Neuron (in vitro differentiated cells): ENCODE data around the gene FAM131A.

ENCODE experiments used
- H2AFZ ChIP-seq: one replicate; pipeline ENCODE4 v1.6.1; 2013; ENCODE audit warnings: low read depth, mild to moderate bottlenecking, inconsistent platforms, low read length, moderate library complexity
- H3K27me3 ChIP-seq: one replicate; pipeline ENCODE4 v1.6.1; 2013; ENCODE audit warnings: low read length; ENCODE audit not compliant: insufficient read depth
- H3K36me3 ChIP-seq: one replicate; pipeline ENCODE4 v1.6.1; 2013; ENCODE audit warnings: low read length; ENCODE audit not compliant: insufficient read depth
- H3K4me1 ChIP-seq: one replicate; pipeline ENCODE4 v1.6.1; 2013; ENCODE audit warnings: low read length; ENCODE audit not compliant: insufficient read depth
- H3K4me3 ChIP-seq: 2 replicates; pipeline ENCODE4 v1.5.1; 2013; ENCODE audit warnings: mild to moderate bottlenecking, low read length, moderate library complexity
- H3K9me3 ChIP-seq: one replicate; pipeline ENCODE4 v1.6.1; 2013; ENCODE audit warnings: low read length

FAM131A gene

DNA sequence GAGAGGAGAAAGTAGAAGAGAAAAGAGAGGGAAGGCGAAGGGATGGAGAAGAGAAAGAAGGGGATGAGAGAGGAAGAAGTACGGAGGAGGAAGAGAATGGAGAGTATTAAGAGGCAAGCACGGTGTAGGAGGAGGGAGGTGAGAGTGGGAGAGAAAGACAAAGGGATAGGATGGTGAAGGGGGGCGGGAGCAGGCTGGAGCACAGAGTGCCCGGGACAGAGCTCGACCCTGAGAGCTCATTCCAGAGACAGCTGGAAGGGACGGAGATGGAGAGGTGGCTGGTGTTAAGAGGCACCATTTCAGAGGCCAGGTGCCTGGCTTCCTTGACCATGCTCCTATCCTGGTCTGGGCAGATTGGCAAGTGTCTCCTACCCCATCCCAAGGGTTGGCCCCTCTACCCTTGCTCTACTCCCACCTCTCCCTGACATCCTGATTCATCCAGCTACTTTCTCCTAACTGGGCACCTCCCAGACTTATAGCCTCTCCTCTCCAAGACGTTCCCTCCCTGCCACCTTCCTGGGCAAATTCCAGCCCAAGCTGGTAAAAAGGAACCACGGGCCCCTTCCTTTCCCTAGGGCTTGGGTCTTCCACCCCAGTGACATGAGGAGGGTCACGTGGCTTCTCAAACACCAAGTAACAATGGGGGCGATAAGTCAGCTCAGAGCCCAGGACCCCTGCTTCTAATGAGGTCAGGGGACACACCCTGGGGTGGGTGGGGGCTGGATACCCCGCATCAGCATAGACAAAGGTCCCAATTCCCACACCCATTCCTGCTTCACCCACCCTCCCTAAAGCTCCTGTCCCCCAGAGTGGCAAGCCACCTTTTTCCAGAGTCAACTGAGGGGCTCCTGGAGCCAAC is 22.9 kb downstream of the FAM131A start:
- no peak overlapping the region for H2AFZ ChIP-seq
- H3K36me3 ChIP-seq = peaks cover 35% of the 10 kb centered on the region
- H3K27me3 ChIP-seq = no peaks in the 10 kb centered on the region
- H3K4me1 ChIP-seq = peaks cover 33% of the 10 kb centered on the region
- no peaks in the 10 kb centered on the region for H3K9me3 ChIP-seq
- H3K4me3 ChIP-seq = peak overlapping the region; percentile 62

GRCh38 chr3:184360929-184361531 is 23.6 kb downstream of the FAM131A start:
- Histone ChIP-seq H3K9me3 (no peaks in the 10 kb centered on the region), H3K27me3 (no peaks in the 10 kb centered on the region), H3K4me1 (peaks cover 33% of the 10 kb centered on the region), H3K4me3 (peak overlapping the region; percentile 62), H3K36me3 (peaks cover 32% of the 10 kb centered on the region), H2AFZ (no peak overlapping the region)

- Histone ChIP-seq H3K9me3 (no peaks in the 10 kb centered on the region), H3K27me3 (no peaks in the 10 kb centered on the region), H3K36me3 (peaks cover 33% of the 10 kb centered on the region), H2AFZ (no peak within 1 kb of the TSS), H3K4me3 (peak within 1 kb of the TSS; percentile 62), H3K4me1 (peaks cover 33% of the 10 kb centered on the region)
Observed at GRCh38 chr3:184361532-184361931, 24.1 kb downstream of the FAM131A start, which contains the start of the genes CLCN2 and POLR2H. Gene CLCN2, minus strand, starts transcription at chr3:184361605. Its CDS starts 126 bp downstream, at chr3:184361479. Gene POLR2H, plus strand, starts transcription at chr3:184361710. Its CDS starts 1,783 bp downstream, at chr3:184363493.

DNA sequence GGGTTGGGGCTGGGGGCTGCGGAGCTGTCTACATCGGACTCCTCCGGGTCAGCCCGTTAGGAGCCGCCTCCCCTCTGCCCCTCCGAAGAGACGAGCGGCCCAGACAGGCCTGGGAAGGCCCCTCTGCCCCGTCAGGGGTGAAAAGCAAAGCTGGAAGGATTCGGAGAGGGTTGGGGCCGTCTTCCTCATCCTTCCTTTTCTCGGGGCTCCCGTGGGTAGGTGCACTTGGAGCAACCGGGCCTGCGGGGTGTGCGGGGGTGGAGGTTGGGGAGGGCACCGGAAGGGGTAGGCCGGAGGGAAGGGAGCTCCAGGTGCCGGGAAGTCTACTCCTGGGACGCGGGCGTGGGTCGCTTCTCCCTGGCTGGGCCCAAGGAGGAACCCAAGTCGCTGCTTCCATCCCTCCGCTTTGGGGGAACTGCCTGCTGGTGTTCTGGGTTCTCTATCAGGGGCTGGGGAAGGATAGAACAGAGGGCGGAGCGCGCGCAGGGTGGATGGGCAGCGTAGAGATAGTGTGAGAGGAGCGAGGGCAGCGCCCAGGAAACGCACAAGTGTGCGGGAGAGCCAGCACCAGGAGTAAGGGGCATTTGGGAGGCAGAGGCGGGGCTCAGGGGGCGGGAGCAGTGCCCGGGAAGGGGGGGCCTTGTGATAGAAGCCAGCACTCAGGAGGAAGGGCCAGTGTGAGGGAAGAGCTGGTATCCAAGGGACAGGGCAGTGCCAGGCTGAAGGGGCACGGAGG is 24.7 kb downstream of the FAM131A start:
- Histone ChIP-seq H3K4me3 (peak overlapping the region; percentile 62), H3K36me3 (peaks cover 36% of the 10 kb centered on the region), H3K27me3 (no peaks in the 10 kb centered on the region), H3K4me1 (peaks cover 33% of the 10 kb centered on the region), H2AFZ (no peak overlapping the region), H3K9me3 (no peaks in the 10 kb centered on the region)

- Histone ChIP-seq H3K9me3 (no peaks in the 10 kb centered on the region), H2AFZ (no peak overlapping the region), H3K4me3 (peak overlapping the region; percentile 62), H3K36me3 (peaks cover 35% of the 10 kb centered on the region), H3K4me1 (peaks cover 33% of the 10 kb centered on the region), H3K27me3 (no peaks in the 10 kb centered on the region)
Observed at GRCh38 chr3:184362668-184363546, 25.5 kb downstream of the FAM131A start.

DNA sequence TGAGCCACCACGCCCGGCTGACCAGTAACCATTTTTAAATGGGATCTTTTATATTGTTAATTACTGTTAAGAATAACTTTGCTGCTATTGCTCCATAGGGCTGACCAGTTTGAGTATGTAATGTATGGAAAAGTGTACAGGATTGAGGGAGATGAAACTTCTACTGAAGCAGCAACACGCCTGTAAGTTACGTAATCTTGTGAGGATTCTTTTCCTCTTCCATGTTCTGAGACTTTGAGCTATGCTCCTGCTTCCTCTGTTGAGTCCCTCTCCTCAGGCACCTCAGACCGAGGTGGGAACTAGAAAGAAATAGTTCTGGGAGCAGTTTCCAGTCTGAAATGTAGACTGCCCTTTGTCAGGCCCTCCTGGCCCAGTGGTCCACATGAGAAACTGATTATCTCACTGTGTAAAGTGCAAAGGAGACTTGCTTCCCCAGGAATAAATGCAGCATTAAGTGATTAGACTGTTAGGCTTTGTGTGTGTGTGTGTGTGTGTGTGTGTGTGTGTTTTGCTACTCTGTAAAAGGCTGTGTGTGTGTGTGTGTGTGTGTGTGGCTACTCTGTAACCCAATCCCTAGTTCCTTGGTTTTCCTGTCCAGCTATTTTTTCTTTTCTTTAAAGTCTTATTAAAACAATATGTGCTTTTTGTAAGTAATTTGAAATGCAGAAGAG is 29.4 kb downstream of the FAM131A start:
- Histone ChIP-seq H3K9me3 (no peaks in the 10 kb centered on the region), H3K4me1 (peaks cover 21% of the 10 kb centered on the region), H3K27me3 (no peaks in the 10 kb centered on the region), H2AFZ (no peak overlapping the region), H3K4me3 (no peak overlapping the region), H3K36me3 (peaks cover 46% of the 10 kb centered on the region)

GRCh38 chr3:184368116-184368515 is 30.7 kb downstream of the FAM131A start:
- peaks cover 29% of the 10 kb centered on the region for H3K4me1 ChIP-seq
- H3K9me3 ChIP-seq = no peaks in the 10 kb centered on the region
- H2AFZ ChIP-seq = no peak overlapping the region
- H3K27me3 ChIP-seq = no peaks in the 10 kb centered on the region
- H3K36me3 ChIP-seq = peaks cover 46% of the 10 kb centered on the region
- no peak overlapping the region for H3K4me3 ChIP-seq

DNA sequence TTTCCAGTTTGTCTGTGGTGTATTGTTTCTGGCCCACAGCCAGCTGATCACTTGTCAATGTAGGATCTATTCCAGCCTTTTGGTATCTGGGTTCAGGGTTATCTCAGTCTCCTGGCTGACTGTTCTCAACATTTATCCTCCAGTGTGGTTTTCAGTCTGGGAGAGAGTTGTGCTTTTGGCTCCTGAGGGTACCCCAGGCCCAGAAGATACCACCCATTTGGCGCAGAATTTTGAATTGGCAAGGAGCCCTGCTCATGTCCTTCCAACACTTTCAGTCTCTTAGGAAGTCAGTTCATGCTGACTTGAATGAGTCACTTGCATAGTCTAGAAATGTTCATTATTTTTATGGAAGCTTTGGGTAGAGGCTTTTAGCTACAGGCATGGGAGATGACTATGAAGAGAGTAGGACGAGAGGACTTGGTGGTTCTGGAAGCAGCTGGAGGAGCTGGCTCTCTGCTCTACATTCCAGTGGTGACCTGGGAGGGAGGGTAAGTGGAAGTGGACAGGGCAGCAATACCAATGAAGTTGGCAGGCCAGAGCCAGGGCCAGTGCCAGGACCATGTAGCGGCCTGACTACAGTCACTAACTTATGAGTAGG is 31.3 kb downstream of the FAM131A start:
- Histone ChIP-seq H3K4me1 (peaks cover 27% of the 10 kb centered on the region), H3K36me3 (peaks cover 46% of the 10 kb centered on the region), H3K9me3 (no peaks in the 10 kb centered on the region), H2AFZ (no peak overlapping the region), H3K4me3 (no peak overlapping the region), H3K27me3 (no peaks in the 10 kb centered on the region)

DNA sequence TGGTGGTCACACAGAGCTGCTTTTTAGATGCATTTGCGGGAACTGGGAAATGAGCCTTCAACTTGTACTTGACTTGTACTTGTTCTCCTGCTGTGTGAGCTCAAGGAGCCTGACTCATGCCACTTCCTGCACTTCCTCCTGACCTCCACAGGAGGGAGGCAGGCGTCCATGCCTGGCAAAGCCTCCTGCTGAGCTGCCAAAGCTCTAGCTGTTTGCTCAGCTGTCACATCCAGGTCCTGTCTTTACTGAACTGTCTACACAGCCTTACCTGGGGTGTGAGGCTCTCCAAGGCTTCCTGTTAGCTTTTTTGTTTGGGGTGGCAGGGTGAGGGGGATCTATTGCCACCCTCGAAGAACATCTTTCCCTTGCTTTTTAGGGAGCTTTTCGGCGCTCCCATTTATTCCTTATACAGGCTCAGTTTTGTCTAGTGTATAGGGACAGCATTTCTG is 34.2 kb downstream of the FAM131A start:
- Histone ChIP-seq H3K4me3 (no peak overlapping the region), H2AFZ (no peak overlapping the region), H3K27me3 (no peaks in the 10 kb centered on the region), H3K36me3 (peaks cover 29% of the 10 kb centered on the region), H3K4me1 (peaks cover 15% of the 10 kb centered on the region), H3K9me3 (no peaks in the 10 kb centered on the region)

- Histone ChIP-seq H3K36me3 (peaks cover 22% of the 10 kb centered on the region), H3K27me3 (no peaks in the 10 kb centered on the region), H2AFZ (no peak overlapping the region), H3K4me3 (no peak overlapping the region), H3K9me3 (no peaks in the 10 kb centered on the region), H3K4me1 (peaks cover 18% of the 10 kb centered on the region)
Observed at GRCh38 chr3:184372296-184372821, 35.0 kb downstream of the FAM131A start.

DNA sequence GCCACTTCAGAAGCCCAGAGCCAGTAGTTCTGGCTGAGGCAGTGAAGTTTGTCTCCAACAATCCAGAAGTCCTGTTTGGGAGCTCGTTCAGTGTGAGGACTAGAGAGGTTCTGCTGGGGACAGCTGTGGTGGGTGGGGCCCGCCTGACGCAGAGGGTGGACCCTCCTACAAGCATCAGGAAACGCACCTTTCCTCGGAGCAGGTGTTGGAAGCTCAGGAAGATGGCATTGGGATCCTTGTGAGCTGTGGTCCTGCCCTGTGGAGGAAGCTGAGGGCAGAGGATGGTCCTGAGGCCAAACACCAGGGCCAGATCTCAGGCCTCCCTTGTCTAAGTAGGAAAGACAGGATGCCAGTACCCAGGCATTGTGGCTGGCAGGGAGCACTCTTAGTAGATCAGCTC is 35.5 kb downstream of the FAM131A start:
- Histone ChIP-seq H3K36me3 (peaks cover 18% of the 10 kb centered on the region), H3K9me3 (no peaks in the 10 kb centered on the region), H3K4me1 (peaks cover 24% of the 10 kb centered on the region), H2AFZ (no peak overlapping the region), H3K4me3 (no peak overlapping the region), H3K27me3 (no peaks in the 10 kb centered on the region)
